Measurements from ENCODE around the gene SLC38A10. TPM values are rescaled to one million over a fixed set of nuclear protein-coding genes. Genes with fewer than 3 reads are reported as not detected.

The SLC38A10 gene
- total RNA-seq, 1 experiment from 2014 or later = 109 TPM

DNA sequence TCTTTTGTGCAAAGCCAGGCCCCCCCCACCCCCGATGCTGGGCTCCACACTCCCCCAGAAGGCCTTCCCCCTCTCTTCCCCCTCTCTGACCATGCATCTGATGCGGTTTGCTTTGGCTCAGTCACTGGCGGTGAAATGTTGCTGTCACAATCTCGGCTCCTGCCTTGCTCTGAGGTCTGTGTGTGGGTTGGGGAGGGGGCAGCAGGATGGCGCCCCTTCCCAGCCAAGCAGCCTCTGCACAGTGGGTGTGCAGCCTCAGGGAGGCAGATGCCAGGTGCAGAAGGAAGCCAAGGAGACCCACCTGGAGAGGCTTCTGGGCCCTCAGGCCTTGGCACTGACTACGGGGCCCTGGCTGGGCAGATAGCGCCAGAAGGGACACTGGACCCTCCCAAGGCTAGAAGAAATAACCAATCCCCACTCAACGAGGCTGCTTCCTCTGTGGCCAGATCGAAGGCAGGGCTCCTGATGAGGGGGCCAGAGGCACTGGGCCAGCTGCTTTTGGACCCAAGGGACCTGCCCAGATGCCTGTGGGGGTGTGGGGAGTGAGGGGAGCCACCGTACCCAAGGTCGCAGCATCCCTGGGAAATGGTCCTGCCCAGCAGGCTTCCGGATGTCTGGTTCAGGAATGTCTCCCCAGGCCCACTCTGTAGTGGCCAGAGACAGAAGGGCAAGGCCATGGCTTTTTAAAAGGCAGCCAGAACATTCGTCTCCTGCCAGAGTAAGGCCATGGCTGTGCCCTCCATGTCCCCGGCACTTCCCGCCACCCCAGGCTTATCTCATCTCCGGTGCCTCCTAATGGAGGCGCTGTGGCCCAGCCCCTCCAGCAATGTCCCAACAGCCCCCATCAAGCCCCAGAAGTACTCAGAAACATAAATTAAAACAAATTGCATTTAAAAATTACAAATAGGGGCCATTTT is 43.4 kb upstream of the SLC38A10 start:
- Histone ChIP-seq H3K27ac (ENCODE audit: low read depth, low read length) (no peak overlapping the region), H3K27me3 (ENCODE audit: insufficient read depth, low read length) (no peaks in the 10 kb centered on the region), H3K4me3 (replicated peaks in 1 of 2; ENCODE audit: low read depth in 1 of 2, low read length in 2 of 2) (no peak overlapping the region), H3K4me2 (ENCODE audit: low read length) (no peak overlapping the region; the same call in 1 of the 2 replicates), H3K9ac (ENCODE audit: low read length) (no peak overlapping the region), H3K9me3 (ENCODE audit: control insufficient read depth in 1 of 2, insufficient read depth in 1 of 2, low read depth in 1 of 2, low read length in 2 of 2) (no peaks in the 10 kb centered on the region), H3K4me1 (ENCODE audit: control insufficient read depth in 1 of 2, insufficient read depth in 2 of 2, low read length in 2 of 2) (peaks cover 56 to 70% of the 10 kb centered on the region in 2 experiments), H3K36me3 (ENCODE audit: control insufficient read depth in 1 of 2, insufficient read depth in 2 of 2, low read length in 2 of 2) (no peaks in the 10 kb centered on the region; a peak in 1 of 4 replicates), H3K9me2 (ENCODE audit: insufficient read depth) (no peaks in the 10 kb centered on the region), H4K20me1 (ENCODE audit: insufficient read depth) (no peaks in the 10 kb centered on the region), H2AFZ (ENCODE audit: low read depth, low read length, poor library complexity, severe bottlenecking) (no peak overlapping the region), H3K79me2 (ENCODE audit: insufficient read depth, low read length) (peaks cover 24% of the 10 kb centered on the region)
- ChIA-PET CTCF (no interaction called here), POLR2A (no interaction called here), RAD21 (ENCODE audit: low non-redundant PET in 1 of 2, low total read pairs in 2 of 2, uncharacterized antibody in 2 of 2, unreplicated experiment in 2 of 2) (no interaction called here)
- DNase-seq (ENCODE audit: low read depth, low spot score) (no peak), ATAC-seq (no peak)
- TF ChIP-seq, protein P1, sequence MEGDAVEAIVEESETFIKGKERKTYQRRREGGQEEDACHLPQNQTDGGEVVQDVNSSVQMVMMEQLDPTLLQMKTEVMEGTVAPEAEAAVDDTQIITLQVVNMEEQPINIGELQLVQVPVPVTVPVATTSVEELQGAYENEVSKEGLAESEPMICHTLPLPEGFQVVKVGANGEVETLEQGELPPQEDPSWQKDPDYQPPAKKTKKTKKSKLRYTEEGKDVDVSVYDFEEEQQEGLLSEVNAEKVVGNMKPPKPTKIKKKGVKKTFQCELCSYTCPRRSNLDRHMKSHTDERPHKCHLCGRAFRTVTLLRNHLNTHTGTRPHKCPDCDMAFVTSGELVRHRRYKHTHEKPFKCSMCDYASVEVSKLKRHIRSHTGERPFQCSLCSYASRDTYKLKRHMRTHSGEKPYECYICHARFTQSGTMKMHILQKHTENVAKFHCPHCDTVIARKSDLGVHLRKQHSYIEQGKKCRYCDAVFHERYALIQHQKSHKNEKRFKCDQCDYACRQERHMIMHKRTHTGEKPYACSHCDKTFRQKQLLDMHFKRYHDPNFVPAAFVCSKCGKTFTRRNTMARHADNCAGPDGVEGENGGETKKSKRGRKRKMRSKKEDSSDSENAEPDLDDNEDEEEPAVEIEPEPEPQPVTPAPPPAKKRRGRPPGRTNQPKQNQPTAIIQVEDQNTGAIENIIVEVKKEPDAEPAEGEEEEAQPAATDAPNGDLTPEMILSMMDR (IDR thresholded peaks at IDR 0.05 in 2 of 3, conservative IDR thresholded peaks at IDR 0.05 in 1 of 3; ENCODE audit: borderline replicate concordance in 1 of 3, insufficient read depth in 1 of 3, low read depth in 2 of 3, low read length in 2 of 3) = peak in 2 of 3 experiments; percentile 9 to 30; a peak in 2 of 6 replicates
- no peak for TF ChIP-seq EGR1 (IDR thresholded peaks at IDR 0.05; ENCODE audit: low read depth)
- TF ChIP-seq RAD21 (IDR thresholded peaks at IDR 0.05; ENCODE audit: low read depth) = no peak
- BruUV-seq (replicated peaks) = no TSS peak
- intact Hi-C loops (cut with micrococcal nuclease) = no loop called here

DNA sequence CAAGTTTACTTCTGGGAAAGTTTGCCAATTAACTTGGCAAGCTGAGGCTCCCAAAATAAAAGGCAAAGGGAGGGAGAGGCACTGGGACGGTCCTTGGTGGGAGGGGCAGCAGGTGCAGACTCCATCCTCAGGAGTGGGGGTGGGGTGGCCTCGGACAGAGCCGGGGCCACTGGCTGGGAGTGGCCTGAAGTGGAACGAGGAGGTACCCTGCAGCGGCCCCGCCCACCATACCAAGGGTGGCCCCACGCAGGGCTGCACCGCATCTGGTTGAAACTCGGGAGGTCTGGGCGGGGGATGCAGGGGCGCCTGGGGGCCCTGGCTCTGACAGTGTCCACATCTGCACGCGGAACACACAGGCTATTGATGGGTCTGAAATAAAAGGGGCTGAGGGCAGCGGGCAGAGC is 42.4 kb upstream of the SLC38A10 start:
- H3K27me3 ChIP-seq (ENCODE audit: insufficient read depth, low read length) = no peaks in the 10 kb centered on the region
- H3K27ac ChIP-seq (ENCODE audit: low read depth, low read length) = no peak overlapping the region; the same call in 1 of the 2 replicates
- H3K79me2 ChIP-seq (ENCODE audit: insufficient read depth, low read length) = peaks cover 13% of the 10 kb centered on the region
- no peaks in the 10 kb centered on the region for H3K9me2 ChIP-seq (ENCODE audit: insufficient read depth)
- H4K20me1 ChIP-seq (ENCODE audit: insufficient read depth) = no peaks in the 10 kb centered on the region
- no peak overlapping the region for H2AFZ ChIP-seq (ENCODE audit: low read depth, low read length, poor library complexity, severe bottlenecking)
- H3K9me3 ChIP-seq (ENCODE audit: control insufficient read depth in 1 of 2, insufficient read depth in 1 of 2, low read depth in 1 of 2, low read length in 2 of 2) = no peaks in the 10 kb centered on the region
- H3K9ac ChIP-seq (ENCODE audit: low read length) = no peak overlapping the region
- no TSS peak for BruUV-seq (replicated peaks)
- POLR2A ChIA-PET = no interaction called here
- H3K36me3 ChIP-seq (ENCODE audit: control insufficient read depth in 1 of 2, insufficient read depth in 2 of 2, low read length in 2 of 2) = no peaks in the 10 kb centered on the region
- peak overlapping the region; percentile 19 for H3K4me2 ChIP-seq (ENCODE audit: low read length)
- ATAC-seq (peak; percentile 74), DNase-seq (ENCODE audit: low read depth, low spot score) (no peak)
- CTCF ChIA-PET = no interaction called here
- H3K4me1 ChIP-seq (ENCODE audit: control insufficient read depth in 1 of 2, insufficient read depth in 2 of 2, low read length in 2 of 2) = peaks cover 53 to 67% of the 10 kb centered on the region in 2 experiments
- intact Hi-C loops (cut with micrococcal nuclease) = no loop called here
- no peak overlapping the region for H3K4me3 ChIP-seq (replicated peaks in 1 of 2; ENCODE audit: low read depth in 1 of 2, low read length in 2 of 2)
- no peak for TF ChIP-seq TCF7L2 (IDR thresholded peaks at IDR 0.05; ENCODE audit: borderline replicate concordance, extremely low read depth, insufficient read depth, insufficient read length)
- no peak for TF ChIP-seq EGR1 (IDR thresholded peaks at IDR 0.05; ENCODE audit: low read depth)
- TF ChIP-seq, protein P2, sequence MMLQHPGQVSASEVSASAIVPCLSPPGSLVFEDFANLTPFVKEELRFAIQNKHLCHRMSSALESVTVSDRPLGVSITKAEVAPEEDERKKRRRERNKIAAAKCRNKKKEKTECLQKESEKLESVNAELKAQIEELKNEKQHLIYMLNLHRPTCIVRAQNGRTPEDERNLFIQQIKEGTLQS (IDR thresholded peaks at IDR 0.05) = no peak
- TF ChIP-seq, protein P3, sequence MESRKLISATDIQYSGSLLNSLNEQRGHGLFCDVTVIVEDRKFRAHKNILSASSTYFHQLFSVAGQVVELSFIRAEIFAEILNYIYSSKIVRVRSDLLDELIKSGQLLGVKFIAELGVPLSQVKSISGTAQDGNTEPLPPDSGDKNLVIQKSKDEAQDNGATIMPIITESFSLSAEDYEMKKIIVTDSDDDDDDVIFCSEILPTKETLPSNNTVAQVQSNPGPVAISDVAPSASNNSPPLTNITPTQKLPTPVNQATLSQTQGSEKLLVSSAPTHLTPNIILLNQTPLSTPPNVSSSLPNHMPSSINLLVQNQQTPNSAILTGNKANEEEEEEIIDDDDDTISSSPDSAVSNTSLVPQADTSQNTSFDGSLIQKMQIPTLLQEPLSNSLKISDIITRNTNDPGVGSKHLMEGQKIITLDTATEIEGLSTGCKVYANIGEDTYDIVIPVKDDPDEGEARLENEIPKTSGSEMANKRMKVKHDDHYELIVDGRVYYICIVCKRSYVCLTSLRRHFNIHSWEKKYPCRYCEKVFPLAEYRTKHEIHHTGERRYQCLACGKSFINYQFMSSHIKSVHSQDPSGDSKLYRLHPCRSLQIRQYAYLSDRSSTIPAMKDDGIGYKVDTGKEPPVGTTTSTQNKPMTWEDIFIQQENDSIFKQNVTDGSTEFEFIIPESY (IDR thresholded peaks at IDR 0.05; ENCODE audit: extremely low read depth, insufficient replicate concordance, low read length) = no peak
- no peak for TF ChIP-seq ZFX (IDR thresholded peaks at IDR 0.05)
- no peak for TF ChIP-seq CEBPB (IDR thresholded peaks at IDR 0.05; ENCODE audit: low read depth)
- TF ChIP-seq, protein P4, sequence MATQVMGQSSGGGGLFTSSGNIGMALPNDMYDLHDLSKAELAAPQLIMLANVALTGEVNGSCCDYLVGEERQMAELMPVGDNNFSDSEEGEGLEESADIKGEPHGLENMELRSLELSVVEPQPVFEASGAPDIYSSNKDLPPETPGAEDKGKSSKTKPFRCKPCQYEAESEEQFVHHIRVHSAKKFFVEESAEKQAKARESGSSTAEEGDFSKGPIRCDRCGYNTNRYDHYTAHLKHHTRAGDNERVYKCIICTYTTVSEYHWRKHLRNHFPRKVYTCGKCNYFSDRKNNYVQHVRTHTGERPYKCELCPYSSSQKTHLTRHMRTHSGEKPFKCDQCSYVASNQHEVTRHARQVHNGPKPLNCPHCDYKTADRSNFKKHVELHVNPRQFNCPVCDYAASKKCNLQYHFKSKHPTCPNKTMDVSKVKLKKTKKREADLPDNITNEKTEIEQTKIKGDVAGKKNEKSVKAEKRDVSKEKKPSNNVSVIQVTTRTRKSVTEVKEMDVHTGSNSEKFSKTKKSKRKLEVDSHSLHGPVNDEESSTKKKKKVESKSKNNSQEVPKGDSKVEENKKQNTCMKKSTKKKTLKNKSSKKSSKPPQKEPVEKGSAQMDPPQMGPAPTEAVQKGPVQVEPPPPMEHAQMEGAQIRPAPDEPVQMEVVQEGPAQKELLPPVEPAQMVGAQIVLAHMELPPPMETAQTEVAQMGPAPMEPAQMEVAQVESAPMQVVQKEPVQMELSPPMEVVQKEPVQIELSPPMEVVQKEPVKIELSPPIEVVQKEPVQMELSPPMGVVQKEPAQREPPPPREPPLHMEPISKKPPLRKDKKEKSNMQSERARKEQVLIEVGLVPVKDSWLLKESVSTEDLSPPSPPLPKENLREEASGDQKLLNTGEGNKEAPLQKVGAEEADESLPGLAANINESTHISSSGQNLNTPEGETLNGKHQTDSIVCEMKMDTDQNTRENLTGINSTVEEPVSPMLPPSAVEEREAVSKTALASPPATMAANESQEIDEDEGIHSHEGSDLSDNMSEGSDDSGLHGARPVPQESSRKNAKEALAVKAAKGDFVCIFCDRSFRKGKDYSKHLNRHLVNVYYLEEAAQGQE (IDR thresholded peaks at IDR 0.05; ENCODE audit: low read depth) = no peak
- RAD21 ChIA-PET (ENCODE audit: low non-redundant PET in 1 of 2, low total read pairs in 2 of 2, uncharacterized antibody in 2 of 2, unreplicated experiment in 2 of 2) = no interaction called here
